HG02840 (cell line): Measurements from ENCODE around the gene NOCT.
"Not testable (repeated sequence)": the region's sequence is repeated elsewhere in the genome, so short reads cannot be mapped to it uniquely, and the experiment has no call there.

Experiments used
- ATAC-seq: cut with Tn5 transposase; IDR thresholded peaks from one replicate; pipeline ENCODE4 v1.9.1; 2021; ENCODE audit warnings: mild to moderate bottlenecking, moderate library complexity, moderate number of reproducible peaks; ENCODE audit not compliant: unreplicated experiment, low FRiP score

NOCT gene

GRCh38 chr4:139008278-139008677 lies 7.3 kb upstream of the NOCT start:
- not testable (repeated sequence) for ATAC-seq

- no peak for ATAC-seq
These were observed 5.9 kb upstream of the NOCT start for GRCh38 chr4:139009702-139010101.

- ATAC-seq, result no peak
These were observed 4.2 kb upstream of the NOCT start for GRCh38 chr4:139011225-139011950.

- ATAC-seq, result no peak
These were observed 961 bp upstream of the NOCT start for GRCh38 chr4:139014371-139015268.

- peak; percentile 37 for ATAC-seq
These were observed 429 bp downstream of the NOCT start for GRCh38 chr4:139015948-139016471.

- no peak for ATAC-seq
These were observed 2.3 kb downstream of the NOCT start for GRCh38 chr4:139017861-139018260.

GRCh38 chr4:139018501-139018900 lies 2.9 kb downstream of the NOCT start:
- ATAC-seq, result no peak

- no peak for ATAC-seq
These were observed 3.6 kb downstream of the NOCT start for GRCh38 chr4:139018971-139019758.

- ATAC-seq, result no peak
These were observed 4.8 kb downstream of the NOCT start for GRCh38 chr4:139020384-139020783.

GRCh38 chr4:139021071-139021470 lies 5.5 kb downstream of the NOCT start:
- not testable (repeated sequence) for ATAC-seq

GRCh38 chr4:139022835-139023234 lies 7.3 kb downstream of the NOCT start:
- ATAC-seq, result no peak

- no peak for ATAC-seq
These were observed 9.1 kb downstream of the NOCT start for GRCh38 chr4:139024686-139025085.

GRCh38 chr4:139025841-139026240 lies 10.3 kb downstream of the NOCT start:
- ATAC-seq, result no peak

GRCh38 chr4:139027776-139028175 lies 12.2 kb downstream of the NOCT start:
- no peak for ATAC-seq

GRCh38 chr4:139028191-139028661 lies 12.6 kb downstream of the NOCT start:
- no peak for ATAC-seq

- not testable (repeated sequence) for ATAC-seq
These were observed 14.3 kb downstream of the NOCT start for GRCh38 chr4:139029866-139030363.

GRCh38 chr4:139030614-139031235 lies 15.1 kb downstream of the NOCT start:
- ATAC-seq, result peak; percentile 60

- ATAC-seq, result no peak
These were observed 20.1 kb downstream of the NOCT start for GRCh38 chr4:139035650-139036049.

GRCh38 chr4:139036885-139037284 lies 21.3 kb downstream of the NOCT start:
- no peak for ATAC-seq
